ENCODE results near the gene RFTN1. TPM values are rescaled to one million over a fixed set of nuclear protein-coding genes. Genes with fewer than 3 reads are reported as not detected.

Gene RFTN1
- total and polyA plus RNA-seq, 2 of the 8 experiments (the other 6 are each of a cell fraction or from before 2014, with no cell fraction given) = 4.6 to 6.7 TPM

GRCh38 chr3:16415911-16416476 lies 97.5 kb downstream of the RFTN1 start:
- DNase-seq (ENCODE audit: low read depth in 1 of 2, low spot score in 2 of 2) = no peak
- Histone ChIP-seq H2BK120ac (replicated peaks; ENCODE audit: low read depth, low read length) (no peak overlapping the region), H3K23me2 (ENCODE audit: low read depth, low read length) (no peaks in the 10 kb centered on the region), H3K56ac (replicated peaks; ENCODE audit: insufficient read length, low read depth, low read length) (no peak overlapping the region), H3K27me3 (replicated peaks in 1 of 4; ENCODE audit: control insufficient read depth in 3 of 4, extremely low read depth in 1 of 4, insufficient read depth in 3 of 4, low read length in 3 of 4) (no peaks in the 10 kb centered on the region), H2BK20ac (ENCODE audit: low read length) (no peak overlapping the region), H3K4me3 (ENCODE audit: extremely low read depth in 1 of 4, insufficient read depth in 2 of 4, low read depth in 3 of 4, low read length in 4 of 4) (no peak overlapping the region), H2BK12ac (ENCODE audit: low read depth, low read length) (no peak overlapping the region), H3K14ac (ENCODE audit: insufficient read length) (no peak overlapping the region), H3K18ac (ENCODE audit: extremely low read depth, low read length) (no peak overlapping the region), H2AFZ (ENCODE audit: low read length) (no peak overlapping the region), H2BK5ac (ENCODE audit: low read depth, low read length) (no peak overlapping the region), H3K9ac (replicated peaks in 1 of 4; ENCODE audit: extremely low read depth in 1 of 4, low read depth in 3 of 4, low read length in 3 of 4) (no peak overlapping the region), H3K23ac (ENCODE audit: insufficient read length) (no peak overlapping the region), H3K4ac (replicated peaks; ENCODE audit: insufficient read length, low read depth, low read length) (no peak overlapping the region), H4K91ac (replicated peaks; ENCODE audit: insufficient read length, low read length) (no peak overlapping the region), H3K27ac (ENCODE audit: low read depth, low read length) (no peak overlapping the region), H3K36me3 (ENCODE audit: control insufficient read depth in 2 of 4, insufficient read depth in 4 of 4, low read length in 3 of 4) (no peaks in the 10 kb centered on the region), H2BK15ac (ENCODE audit: low read length) (no peak overlapping the region), H3K4me1 (replicated peaks in 1 of 4; ENCODE audit: control insufficient read depth in 3 of 4, insufficient read depth in 4 of 4, low read length in 3 of 4) (peaks cover 0 to 4% (median 1%) of the 10 kb centered on the region in 4 experiments; a peak in 2 of 7 replicates), H3K79me2 (ENCODE audit: control insufficient read depth in 1 of 2, insufficient read depth in 2 of 2, low read length in 2 of 2) (no peaks in the 10 kb centered on the region), H3K79me1 (ENCODE audit: low read depth, low read length) (no peaks in the 10 kb centered on the region), H3K4me2 (ENCODE audit: insufficient read depth in 1 of 2, low read depth in 2 of 2, low read length in 2 of 2) (no peak overlapping the region), H2AK5ac (ENCODE audit: low read depth, low read length) (no peak overlapping the region), H4K20me1 (replicated peaks in 1 of 2; ENCODE audit: control insufficient read depth in 1 of 2, insufficient read depth in 2 of 2, low read length in 2 of 2) (no peaks in the 10 kb centered on the region), H3K9me3 (ENCODE audit: insufficient read depth in 2 of 2, low read depth in 1 of 2, low read length in 1 of 2) (no peaks in the 10 kb centered on the region), H4K5ac (ENCODE audit: insufficient read length, low read depth, low read length) (no peak overlapping the region), H4K8ac (ENCODE audit: extremely low read depth, insufficient read depth, low read length) (no peak overlapping the region)
- 89% methylated on average over 3 of the region's 3 CpGs; no CpG with 5 or more reads in 1 of the 2 experiments for WGBS, 2 experiments (ENCODE audit: extremely low coverage in 1 of 2, insufficient coverage in 1 of 2, insufficient read length in 1 of 2, insufficient replicate concordance in 2 of 2, low coverage in 1 of 2, low lambda C conversion rate in 2 of 2, missing lambda C conversion rate in 1 of 2)
- CTCF ChIA-PET (ENCODE audit: partially characterized antibody) = no interaction called here
- FAIRE-seq = no peak
- POLR2A ChIA-PET (ENCODE audit: partially characterized antibody) = no interaction called here
- TF ChIP-seq TCF12 (IDR thresholded peaks at IDR 0.05; ENCODE audit: low read depth, low read length) (no peak), SP1 (IDR thresholded peaks at IDR 0.05; ENCODE audit: low read depth, low read length) (no peak)

All from H1 (cell line).